Measurements from ENCODE around the gene PLCH1.

PLCH1 gene

DNA sequence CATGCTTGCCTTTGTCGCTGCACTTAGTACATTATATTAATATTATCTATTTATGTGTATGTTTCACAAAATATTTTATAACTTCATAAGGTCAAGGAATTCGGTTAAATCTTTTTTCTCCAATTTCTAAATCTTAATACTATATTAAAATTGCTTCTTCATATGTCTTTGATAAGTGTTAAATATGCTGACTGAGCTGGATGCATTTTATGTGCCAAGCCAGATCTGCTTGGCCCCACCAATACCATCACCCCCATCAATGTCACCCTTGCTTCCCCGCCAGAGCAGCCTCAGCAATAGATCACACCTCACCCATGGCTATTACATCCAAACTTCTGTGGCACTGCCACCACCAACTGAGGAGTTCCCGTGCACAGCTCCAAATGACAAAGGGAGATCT, 287.3 kb downstream of the PLCH1 start:
- TF ChIP-seq, protein P1, sequence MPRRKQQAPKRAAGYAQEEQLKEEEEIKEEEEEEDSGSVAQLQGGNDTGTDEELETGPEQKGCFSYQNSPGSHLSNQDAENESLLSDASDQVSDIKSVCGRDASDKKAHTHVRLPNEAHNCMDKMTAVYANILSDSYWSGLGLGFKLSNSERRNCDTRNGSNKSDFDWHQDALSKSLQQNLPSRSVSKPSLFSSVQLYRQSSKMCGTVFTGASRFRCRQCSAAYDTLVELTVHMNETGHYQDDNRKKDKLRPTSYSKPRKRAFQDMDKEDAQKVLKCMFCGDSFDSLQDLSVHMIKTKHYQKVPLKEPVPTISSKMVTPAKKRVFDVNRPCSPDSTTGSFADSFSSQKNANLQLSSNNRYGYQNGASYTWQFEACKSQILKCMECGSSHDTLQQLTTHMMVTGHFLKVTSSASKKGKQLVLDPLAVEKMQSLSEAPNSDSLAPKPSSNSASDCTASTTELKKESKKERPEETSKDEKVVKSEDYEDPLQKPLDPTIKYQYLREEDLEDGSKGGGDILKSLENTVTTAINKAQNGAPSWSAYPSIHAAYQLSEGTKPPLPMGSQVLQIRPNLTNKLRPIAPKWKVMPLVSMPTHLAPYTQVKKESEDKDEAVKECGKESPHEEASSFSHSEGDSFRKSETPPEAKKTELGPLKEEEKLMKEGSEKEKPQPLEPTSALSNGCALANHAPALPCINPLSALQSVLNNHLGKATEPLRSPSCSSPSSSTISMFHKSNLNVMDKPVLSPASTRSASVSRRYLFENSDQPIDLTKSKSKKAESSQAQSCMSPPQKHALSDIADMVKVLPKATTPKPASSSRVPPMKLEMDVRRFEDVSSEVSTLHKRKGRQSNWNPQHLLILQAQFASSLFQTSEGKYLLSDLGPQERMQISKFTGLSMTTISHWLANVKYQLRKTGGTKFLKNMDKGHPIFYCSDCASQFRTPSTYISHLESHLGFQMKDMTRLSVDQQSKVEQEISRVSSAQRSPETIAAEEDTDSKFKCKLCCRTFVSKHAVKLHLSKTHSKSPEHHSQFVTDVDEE (CRISPR knock-in tag; IDR thresholded peaks at IDR 0.05), result no peak
- TF ChIP-seq, protein P2, sequence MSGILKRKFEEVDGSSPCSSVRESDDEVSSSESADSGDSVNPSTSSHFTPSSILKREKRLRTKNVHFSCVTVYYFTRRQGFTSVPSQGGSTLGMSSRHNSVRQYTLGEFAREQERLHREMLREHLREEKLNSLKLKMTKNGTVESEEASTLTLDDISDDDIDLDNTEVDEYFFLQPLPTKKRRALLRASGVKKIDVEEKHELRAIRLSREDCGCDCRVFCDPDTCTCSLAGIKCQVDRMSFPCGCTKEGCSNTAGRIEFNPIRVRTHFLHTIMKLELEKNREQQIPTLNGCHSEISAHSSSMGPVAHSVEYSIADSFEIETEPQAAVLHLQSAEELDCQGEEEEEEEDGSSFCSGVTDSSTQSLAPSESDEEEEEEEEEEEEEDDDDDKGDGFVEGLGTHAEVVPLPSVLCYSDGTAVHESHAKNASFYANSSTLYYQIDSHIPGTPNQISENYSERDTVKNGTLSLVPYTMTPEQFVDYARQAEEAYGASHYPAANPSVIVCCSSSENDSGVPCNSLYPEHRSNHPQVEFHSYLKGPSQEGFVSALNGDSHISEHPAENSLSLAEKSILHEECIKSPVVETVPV (CRISPR knock-in tag; IDR thresholded peaks at IDR 0.05), result no peak
- no peak for TF ChIP-seq ZFP30 (CRISPR knock-in tag; IDR thresholded peaks at IDR 0.05)
- TF ChIP-seq OSR1 (CRISPR knock-in tag; IDR thresholded peaks at IDR 0.05), result no peak
- TF ChIP-seq TCF4 (CRISPR knock-in tag; IDR thresholded peaks at IDR 0.05; ENCODE audit: borderline replicate concordance), result no peak
- no peak for TF ChIP-seq ESRRG (CRISPR knock-in tag; IDR thresholded peaks at IDR 0.05)
- no peak for TF ChIP-seq ISL1 (CRISPR knock-in tag; IDR thresholded peaks at IDR 0.05)
- no peak for TF ChIP-seq CSDC2 (CRISPR knock-in tag; IDR thresholded peaks at IDR 0.05)
- TF ChIP-seq RARB (CRISPR knock-in tag; IDR thresholded peaks at IDR 0.05), result no peak
- TF ChIP-seq, protein P3, sequence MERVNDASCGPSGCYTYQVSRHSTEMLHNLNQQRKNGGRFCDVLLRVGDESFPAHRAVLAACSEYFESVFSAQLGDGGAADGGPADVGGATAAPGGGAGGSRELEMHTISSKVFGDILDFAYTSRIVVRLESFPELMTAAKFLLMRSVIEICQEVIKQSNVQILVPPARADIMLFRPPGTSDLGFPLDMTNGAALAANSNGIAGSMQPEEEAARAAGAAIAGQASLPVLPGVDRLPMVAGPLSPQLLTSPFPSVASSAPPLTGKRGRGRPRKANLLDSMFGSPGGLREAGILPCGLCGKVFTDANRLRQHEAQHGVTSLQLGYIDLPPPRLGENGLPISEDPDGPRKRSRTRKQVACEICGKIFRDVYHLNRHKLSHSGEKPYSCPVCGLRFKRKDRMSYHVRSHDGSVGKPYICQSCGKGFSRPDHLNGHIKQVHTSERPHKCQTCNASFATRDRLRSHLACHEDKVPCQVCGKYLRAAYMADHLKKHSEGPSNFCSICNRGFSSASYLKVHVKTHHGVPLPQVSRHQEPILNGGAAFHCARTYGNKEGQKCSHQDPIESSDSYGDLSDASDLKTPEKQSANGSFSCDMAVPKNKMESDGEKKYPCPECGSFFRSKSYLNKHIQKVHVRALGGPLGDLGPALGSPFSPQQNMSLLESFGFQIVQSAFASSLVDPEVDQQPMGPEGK (CRISPR knock-in tag; IDR thresholded peaks at IDR 0.05; ENCODE audit: borderline replicate concordance), result no peak
- TF ChIP-seq SNAI2 (CRISPR knock-in tag; IDR thresholded peaks at IDR 0.05), result no peak
- no peak for TF ChIP-seq GLIS3 (CRISPR knock-in tag; IDR thresholded peaks at IDR 0.05)
- TF ChIP-seq, protein P4, sequence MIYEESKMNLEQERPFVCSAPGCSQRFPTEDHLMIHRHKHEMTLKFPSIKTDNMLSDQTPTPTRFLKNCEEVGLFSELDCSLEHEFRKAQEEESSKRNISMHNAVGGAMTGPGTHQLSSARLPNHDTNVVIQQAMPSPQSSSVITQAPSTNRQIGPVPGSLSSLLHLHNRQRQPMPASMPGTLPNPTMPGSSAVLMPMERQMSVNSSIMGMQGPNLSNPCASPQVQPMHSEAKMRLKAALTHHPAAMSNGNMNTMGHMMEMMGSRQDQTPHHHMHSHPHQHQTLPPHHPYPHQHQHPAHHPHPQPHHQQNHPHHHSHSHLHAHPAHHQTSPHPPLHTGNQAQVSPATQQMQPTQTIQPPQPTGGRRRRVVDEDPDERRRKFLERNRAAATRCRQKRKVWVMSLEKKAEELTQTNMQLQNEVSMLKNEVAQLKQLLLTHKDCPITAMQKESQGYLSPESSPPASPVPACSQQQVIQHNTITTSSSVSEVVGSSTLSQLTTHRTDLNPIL (CRISPR knock-in tag; IDR thresholded peaks at IDR 0.05; ENCODE audit: low read depth), result no peak
- no peak for TF ChIP-seq ZC3H10 (CRISPR knock-in tag; IDR thresholded peaks at IDR 0.05)
- TF ChIP-seq ZNF70 (CRISPR knock-in tag; IDR thresholded peaks at IDR 0.05), result no peak
- TF ChIP-seq ZFP3 (CRISPR knock-in tag; IDR thresholded peaks at IDR 0.05), result no peak
- no peak for TF ChIP-seq ZNF8 (CRISPR knock-in tag; IDR thresholded peaks at IDR 0.05)
- ATAC-seq, result no peak

DNA sequence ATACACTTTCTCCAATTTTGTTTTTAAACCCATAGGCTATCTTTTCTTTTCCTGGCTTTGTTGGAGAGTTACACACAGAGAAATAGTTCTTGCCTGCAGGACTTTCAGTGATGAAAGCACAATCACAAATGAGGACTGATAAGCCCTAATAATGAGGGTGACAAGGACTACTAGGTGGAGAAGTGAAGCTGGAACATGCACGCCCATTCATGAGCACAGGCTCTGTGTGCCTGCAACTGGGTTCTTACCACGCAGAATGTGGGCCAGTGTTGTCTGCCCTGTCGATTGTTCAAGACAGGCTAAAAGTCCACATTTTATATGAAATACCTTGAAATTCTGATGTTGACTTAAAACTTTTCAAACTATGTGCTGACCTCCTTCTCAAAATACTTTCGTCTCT, 289.1 kb downstream of the PLCH1 start:
- ATAC-seq, result no peak
- no peak for TF ChIP-seq ZNF70 (CRISPR knock-in tag; IDR thresholded peaks at IDR 0.05)

DNA sequence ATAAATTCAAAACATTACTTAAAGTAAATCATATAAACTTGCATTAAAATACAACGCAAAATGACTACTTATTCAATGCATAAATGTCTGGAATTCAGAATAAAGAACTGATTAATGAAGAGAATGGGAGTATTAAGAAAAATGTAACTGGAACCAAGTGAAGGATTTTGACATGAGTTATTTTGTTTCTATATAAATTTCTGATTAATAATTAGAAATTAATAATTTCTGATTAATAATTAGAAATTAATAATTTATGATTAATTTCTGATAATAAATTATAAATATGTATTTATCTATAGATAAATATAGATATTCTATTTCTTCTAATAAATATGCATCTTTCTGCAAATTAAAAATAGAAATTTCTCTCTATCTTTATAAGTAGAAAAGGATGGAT, 291.4 kb downstream of the PLCH1 start:
- TF ChIP-seq ARNTL (CRISPR knock-in tag; IDR thresholded peaks at IDR 0.05; ENCODE audit: borderline replicate concordance, low read depth), result no peak
- ATAC-seq, result no peak

DNA sequence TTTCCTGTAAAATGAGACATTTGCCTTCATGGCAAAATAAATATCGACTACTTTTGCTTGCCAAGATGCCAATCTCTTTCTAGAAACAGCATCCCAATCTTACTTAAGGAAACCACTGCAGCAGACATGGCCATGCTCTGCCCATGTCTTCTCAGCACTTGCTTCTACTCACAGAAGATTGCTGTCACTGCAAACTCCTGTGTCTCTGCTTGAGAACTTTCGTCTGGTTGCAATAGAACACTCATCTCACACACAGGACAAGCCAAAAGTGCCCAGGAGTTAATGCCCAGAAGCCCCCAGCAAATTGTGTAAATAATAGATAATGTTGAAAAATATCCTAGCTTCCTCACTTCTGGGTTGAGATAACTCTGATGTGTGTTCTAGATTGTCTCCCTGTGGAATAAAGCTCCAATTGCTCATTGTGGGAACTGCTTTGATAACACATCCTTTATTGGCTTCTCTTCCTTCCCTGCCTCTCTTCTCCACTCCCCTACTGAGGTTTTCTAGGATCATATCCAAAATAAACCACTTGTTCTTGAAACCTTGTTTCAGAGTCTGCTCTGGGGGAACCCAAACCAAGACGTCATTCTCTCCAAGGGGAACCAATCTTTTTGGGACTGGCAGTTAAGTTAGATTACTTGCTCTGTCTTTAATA, 295.1 kb downstream of the PLCH1 start:
- ATAC-seq, result no peak
- TF ChIP-seq ZFP30 (CRISPR knock-in tag; IDR thresholded peaks at IDR 0.05), result no peak
- TF ChIP-seq, protein P3 (CRISPR knock-in tag; IDR thresholded peaks at IDR 0.05; ENCODE audit: borderline replicate concordance), result no peak
- no peak for TF ChIP-seq ARNTL (CRISPR knock-in tag; IDR thresholded peaks at IDR 0.05; ENCODE audit: borderline replicate concordance, low read depth)
- TF ChIP-seq ZFP3 (CRISPR knock-in tag; IDR thresholded peaks at IDR 0.05), result no peak
- TF ChIP-seq, protein P5, sequence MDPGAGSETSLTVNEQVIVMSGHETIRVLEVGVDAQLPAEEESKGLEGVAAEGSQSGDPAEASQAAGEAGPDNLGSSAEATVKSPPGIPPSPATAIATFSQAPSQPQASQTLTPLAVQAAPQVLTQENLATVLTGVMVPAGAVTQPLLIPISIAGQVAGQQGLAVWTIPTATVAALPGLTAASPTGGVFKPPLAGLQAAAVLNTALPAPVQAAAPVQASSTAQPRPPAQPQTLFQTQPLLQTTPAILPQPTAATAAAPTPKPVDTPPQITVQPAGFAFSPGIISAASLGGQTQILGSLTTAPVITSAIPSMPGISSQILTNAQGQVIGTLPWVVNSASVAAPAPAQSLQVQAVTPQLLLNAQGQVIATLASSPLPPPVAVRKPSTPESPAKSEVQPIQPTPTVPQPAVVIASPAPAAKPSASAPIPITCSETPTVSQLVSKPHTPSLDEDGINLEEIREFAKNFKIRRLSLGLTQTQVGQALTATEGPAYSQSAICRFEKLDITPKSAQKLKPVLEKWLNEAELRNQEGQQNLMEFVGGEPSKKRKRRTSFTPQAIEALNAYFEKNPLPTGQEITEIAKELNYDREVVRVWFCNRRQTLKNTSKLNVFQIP (CRISPR knock-in tag; IDR thresholded peaks at IDR 0.05; ENCODE audit: borderline replicate concordance, low read depth), result no peak
- TF ChIP-seq RARB (CRISPR knock-in tag; IDR thresholded peaks at IDR 0.05), result no peak
- TF ChIP-seq PPARA (CRISPR knock-in tag; IDR thresholded peaks at IDR 0.05; ENCODE audit: borderline replicate concordance), result no peak
- no peak for TF ChIP-seq CSDC2 (CRISPR knock-in tag; IDR thresholded peaks at IDR 0.05)
- TF ChIP-seq, protein P2 (CRISPR knock-in tag; IDR thresholded peaks at IDR 0.05), result no peak
- no peak for TF ChIP-seq ISL1 (CRISPR knock-in tag; IDR thresholded peaks at IDR 0.05)
